ENCODE measurements around the gene C4orf50. TPM values are rescaled to one million over a fixed set of nuclear protein-coding genes. Genes with fewer than 3 reads are reported as not detected.

Gene C4orf50
- total and polyA plus RNA-seq, 2 of the 13 experiments (the other 11 are each of a cell fraction or from before 2014, with no cell fraction given) = not detected

- no peak overlapping the region for H3K4me3 ChIP-seq (replicated peaks in 1 of 3; ENCODE audit: insufficient read depth in 1 of 3, low read depth in 2 of 3, low read length in 3 of 3)
- CTCF ChIA-PET (ENCODE audit: low intra/inter-chr PET ratio, low total read pairs) = no interaction called here
- DNase-seq (ENCODE audit: low spot score) (no peak), FAIRE-seq (no peak), ATAC-seq (peak; percentile 26; the same call in 2 of the 3 replicates)
- H3K9me3 ChIP-seq (ENCODE audit: low read length) = no peaks in the 10 kb centered on the region
- H3K4me1 ChIP-seq (ENCODE audit: insufficient read depth, low read length) = no peaks in the 10 kb centered on the region
- BruUV-seq (replicated peaks) = no TSS peak
- H3K4me2 ChIP-seq (ENCODE audit: low read depth, low read length) = no peak overlapping the region
- no peak for TF ChIP-seq RFXANK (CRISPR knock-in tag; IDR thresholded peaks at IDR 0.05)
- no peak for TF ChIP-seq ZNF562 (CRISPR knock-in tag; IDR thresholded peaks at IDR 0.05; ENCODE audit: borderline replicate concordance)
- TF ChIP-seq ZNF232 (CRISPR knock-in tag; IDR thresholded peaks at IDR 0.05; ENCODE audit: borderline replicate concordance) = no peak
- TF ChIP-seq, protein P1, sequence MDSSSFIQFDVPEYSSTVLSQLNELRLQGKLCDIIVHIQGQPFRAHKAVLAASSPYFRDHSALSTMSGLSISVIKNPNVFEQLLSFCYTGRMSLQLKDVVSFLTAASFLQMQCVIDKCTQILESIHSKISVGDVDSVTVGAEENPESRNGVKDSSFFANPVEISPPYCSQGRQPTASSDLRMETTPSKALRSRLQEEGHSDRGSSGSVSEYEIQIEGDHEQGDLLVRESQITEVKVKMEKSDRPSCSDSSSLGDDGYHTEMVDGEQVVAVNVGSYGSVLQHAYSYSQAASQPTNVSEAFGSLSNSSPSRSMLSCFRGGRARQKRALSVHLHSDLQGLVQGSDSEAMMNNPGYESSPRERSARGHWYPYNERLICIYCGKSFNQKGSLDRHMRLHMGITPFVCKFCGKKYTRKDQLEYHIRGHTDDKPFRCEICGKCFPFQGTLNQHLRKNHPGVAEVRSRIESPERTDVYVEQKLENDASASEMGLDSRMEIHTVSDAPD (CRISPR knock-in tag; IDR thresholded peaks at IDR 0.05) = no peak
- TF ChIP-seq TBL1XR1 (IDR thresholded peaks at IDR 0.05; ENCODE audit: borderline replicate concordance, low read length, partially characterized antibody) = no peak
- TF ChIP-seq ZNF431 (CRISPR knock-in tag; IDR thresholded peaks at IDR 0.05; ENCODE audit: borderline replicate concordance, low read depth) = no peak
- TF ChIP-seq BCLAF1 (IDR thresholded peaks at IDR 0.05) = no peak
- TF ChIP-seq ZHX2 (IDR thresholded peaks at IDR 0.05; ENCODE audit: low read depth) = no peak
- no peak for TF ChIP-seq ZHX2 (CRISPR knock-in tag; IDR thresholded peaks at IDR 0.05; ENCODE audit: borderline replicate concordance)
- no peak for TF ChIP-seq NCOA5 (CRISPR knock-in tag; IDR thresholded peaks at IDR 0.05)
- intact Hi-C loops (cut with micrococcal nuclease; ENCODE audit: unreplicated experiment) (no loop called here), in situ Hi-C loops (cut with HindIII; ENCODE audit: extremely low pct_ligation_motif_present, low pct_unique_long_range_greater_than_20kb) (no loop called here)
- no peaks in the 10 kb centered on the region for H3K79me2 ChIP-seq (ENCODE audit: insufficient read depth, low read length)
- no peak overlapping the region for H3K27ac ChIP-seq (ENCODE audit: extremely low read length, insufficient read depth, low read length)
- no peak overlapping the region for H2AFZ ChIP-seq (ENCODE audit: low read length)
- H4K20me1 ChIP-seq (ENCODE audit: insufficient read depth, low read length) = peaks cover 4% of the 10 kb centered on the region; the same call in 1 of the 2 replicates
- peaks cover 5 to 22% of the 10 kb centered on the region in 2 experiments; a peak in 4 of 5 replicates for H3K27me3 ChIP-seq (ENCODE audit: control insufficient read depth in 1 of 2, insufficient read depth in 2 of 2, low read length in 2 of 2)
- POLR2A ChIA-PET = no interaction called here
- 0% methylated on average over 3 of the region's 8 CpGs for WGBS (ENCODE audit: low lambda C conversion rate)
- H3K9ac ChIP-seq (ENCODE audit: insufficient read depth, low read depth, low read length) = no peak overlapping the region
- no peaks in the 10 kb centered on the region for H3K36me3 ChIP-seq (replicated peaks in 1 of 2; ENCODE audit: control insufficient read depth in 1 of 2, insufficient read depth in 2 of 2, low read length in 2 of 2)
Observed at GRCh38 chr4:5887011-5887360, 131.2 kb downstream of the C4orf50 start.

Measured in HepG2 (cell line).